ENCODE results near the gene CDKN1C. TPM values are rescaled to one million over a fixed set of nuclear protein-coding genes. Genes with fewer than 3 reads are reported as not detected.
A peak's percentile ranks its signal among the peaks of the same experiment; 100 is the strongest.

The CDKN1C gene
- total and polyA plus RNA-seq, 2 of the 8 experiments (the other 6 are each of a cell fraction or from before 2014, with no cell fraction given): 12.8 to 14.1 TPM

DNA sequence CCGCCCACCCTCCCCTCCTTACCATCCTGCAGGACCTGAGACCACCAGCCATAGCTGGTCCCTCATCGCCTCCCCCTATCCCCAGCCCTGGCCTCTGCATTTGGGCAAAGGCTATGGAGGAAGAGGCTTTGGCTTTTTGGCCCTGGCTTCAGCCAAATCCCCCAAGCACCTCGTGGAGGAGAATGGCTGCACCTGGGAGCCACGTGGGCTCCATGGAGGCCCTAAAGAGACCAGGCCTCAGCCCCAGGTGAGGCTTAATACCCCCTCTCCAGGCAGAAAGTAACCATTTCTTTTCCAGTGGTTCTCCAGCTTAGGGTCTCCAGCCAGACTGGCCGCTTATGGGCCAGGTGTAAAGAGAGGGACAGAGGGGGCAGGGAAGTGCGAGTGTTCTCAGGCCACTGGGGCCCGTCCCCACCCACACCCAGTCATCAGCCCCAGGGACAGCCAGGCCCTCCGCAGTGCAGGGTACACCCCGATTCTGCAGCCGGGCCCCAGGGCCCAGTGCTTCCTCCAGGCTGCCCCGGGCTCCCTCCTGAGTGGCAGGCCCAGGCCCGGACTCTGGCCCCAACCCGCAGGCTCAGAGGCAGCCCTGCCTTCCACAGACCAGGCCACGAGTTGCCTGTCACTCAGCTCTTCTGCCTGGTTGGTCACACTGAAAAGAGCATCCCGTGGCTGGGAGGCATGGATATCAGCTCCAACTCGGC is 26.4 kb downstream of the CDKN1C start:
- no peak overlapping the region for H3K4ac ChIP-seq (replicated peaks; ENCODE audit: insufficient read length, low read depth, low read length)
- 0 out of 2 replicates have a peak, but pooled peaks have one; percentile 14 for TF ChIP-seq MAX (IDR thresholded peaks at IDR 0.05)
- no peak for TF ChIP-seq TBP (IDR thresholded peaks at IDR 0.05; ENCODE audit: low read depth, low read length)
- H3K23me2 ChIP-seq (ENCODE audit: low read depth, low read length): peaks cover 6% of the 10 kb centered on the region; the same call in 1 of the 2 replicates
- H2AK5ac ChIP-seq (ENCODE audit: low read depth, low read length): 0 out of 2 replicates have a peak overlapping the region, but pooled peaks have one; percentile 13
- H3K4me3 ChIP-seq (ENCODE audit: extremely low read depth in 1 of 4, insufficient read depth in 2 of 4, low read depth in 3 of 4, low read length in 4 of 4): no peak overlapping the region
- no peak for DNase-seq (ENCODE audit: low read depth in 1 of 2, low spot score in 2 of 2)
- H3K36me3 ChIP-seq (ENCODE audit: control insufficient read depth in 2 of 4, insufficient read depth in 4 of 4, low read length in 3 of 4): no peaks in the 10 kb centered on the region
- no peak overlapping the region for H3K27ac ChIP-seq (ENCODE audit: low read depth, low read length)
- no peak overlapping the region for H2BK120ac ChIP-seq (replicated peaks; ENCODE audit: low read depth, low read length)
- H2BK5ac ChIP-seq (ENCODE audit: low read depth, low read length): no peak overlapping the region
- no peaks in the 10 kb centered on the region for H3K79me2 ChIP-seq (ENCODE audit: control insufficient read depth in 1 of 2, insufficient read depth in 2 of 2, low read length in 2 of 2)
- H3K56ac ChIP-seq (replicated peaks; ENCODE audit: insufficient read length, low read depth, low read length): no peak overlapping the region
- 85% methylated on average over 16 of the region's 16 CpGs; no CpG with 5 or more reads in 1 of the 2 experiments for WGBS, 2 experiments (ENCODE audit: extremely low coverage in 1 of 2, insufficient coverage in 1 of 2, insufficient read length in 1 of 2, insufficient replicate concordance in 2 of 2, low coverage in 1 of 2, low lambda C conversion rate in 2 of 2, missing lambda C conversion rate in 1 of 2)
- no peaks in the 10 kb centered on the region for H3K79me1 ChIP-seq (ENCODE audit: low read depth, low read length)
- H4K5ac ChIP-seq (ENCODE audit: insufficient read length, low read depth, low read length): no peak overlapping the region
- no peak overlapping the region for H3K9ac ChIP-seq (replicated peaks in 1 of 4; ENCODE audit: extremely low read depth in 1 of 4, low read depth in 3 of 4, low read length in 3 of 4)
- peaks cover 0 to under 1% of the 10 kb centered on the region in 2 experiments for H4K20me1 ChIP-seq (replicated peaks in 1 of 2; ENCODE audit: control insufficient read depth in 1 of 2, insufficient read depth in 2 of 2, low read length in 2 of 2)
- CTCF ChIA-PET (ENCODE audit: partially characterized antibody): interaction anchor here (0.6 to 3.3 kb wide), 6 partner anchors 11 to 326 kb away, joined by 3 to 22 read pairs (median 4); no protein-coding TSS in a partner anchor
- H4K8ac ChIP-seq (ENCODE audit: extremely low read depth, insufficient read depth, low read length): no peak overlapping the region
- peaks cover 0 to 20% (median 14%) of the 10 kb centered on the region in 4 experiments; a peak in 6 of 7 replicates for H3K4me1 ChIP-seq (replicated peaks in 1 of 4; ENCODE audit: control insufficient read depth in 3 of 4, insufficient read depth in 4 of 4, low read length in 3 of 4)
- H3K27me3 ChIP-seq (replicated peaks in 1 of 4; ENCODE audit: control insufficient read depth in 3 of 4, extremely low read depth in 1 of 4, insufficient read depth in 3 of 4, low read length in 3 of 4): peaks cover 9 to 52% (median 46%) of the 10 kb centered on the region in 4 experiments
- no peak overlapping the region for H2AFZ ChIP-seq (ENCODE audit: low read length)
- no peak overlapping the region for H4K91ac ChIP-seq (replicated peaks; ENCODE audit: insufficient read length, low read length)
- no peak overlapping the region for H3K14ac ChIP-seq (ENCODE audit: insufficient read length)
- no peak overlapping the region for H3K23ac ChIP-seq (ENCODE audit: insufficient read length)
- no peak overlapping the region for H3K4me2 ChIP-seq (ENCODE audit: insufficient read depth in 1 of 2, low read depth in 2 of 2, low read length in 2 of 2)
- H2BK15ac ChIP-seq (ENCODE audit: low read length): 0 out of 2 replicates have a peak overlapping the region, but pooled peaks have one; percentile 9
- H3K18ac ChIP-seq (ENCODE audit: extremely low read depth, low read length): no peak overlapping the region
- H3K9me3 ChIP-seq (ENCODE audit: insufficient read depth in 2 of 2, low read depth in 1 of 2, low read length in 1 of 2): no peaks in the 10 kb centered on the region
- H2BK20ac ChIP-seq (ENCODE audit: low read length): 0 out of 2 replicates have a peak overlapping the region, but pooled peaks have one; percentile 6
- POLR2A ChIA-PET (ENCODE audit: partially characterized antibody): interaction anchor here (0.5 to 2.0 kb wide), 2 partner anchors 15 to 24 kb away, joined by 3 to 5 read pairs; no protein-coding TSS in a partner anchor
- FAIRE-seq: no peak
- H2BK12ac ChIP-seq (ENCODE audit: low read depth, low read length): no peak overlapping the region

Data from H1 (cell line).